ENCODE measurements around the gene NOTCH2. TPM values are rescaled to one million over a fixed set of nuclear protein-coding genes. Genes with fewer than 3 reads are reported as not detected.

NOTCH2 gene
- total RNA-seq, 1 donor, result 330 TPM

GRCh38 chr1:119968601-119969000 lies 100.9 kb downstream of the NOTCH2 start:
- no peak for DNase-seq (ENCODE audit: insufficient read length, low spot score, missing footprints)
- peaks cover 31% of the 10 kb centered on the region for H3K4me1 ChIP-seq (ENCODE audit: insufficient read depth, low read length)
- no peak overlapping the region for H2AFZ ChIP-seq (ENCODE audit: low read length)
- no peak overlapping the region for H3K4me3 ChIP-seq (ENCODE audit: insufficient read depth, low read length)
- peaks cover 77% of the 10 kb centered on the region for H3K79me2 ChIP-seq (ENCODE audit: insufficient read depth, low read length)
- peaks cover 87% of the 10 kb centered on the region for H3K36me3 ChIP-seq (ENCODE audit: insufficient read depth, low read length)
- H3K27me3 ChIP-seq (ENCODE audit: insufficient read depth, low read length), result no peaks in the 10 kb centered on the region
- H3K9me3 ChIP-seq (ENCODE audit: low read depth, low read length), result no peaks in the 10 kb centered on the region
- no peak overlapping the region for H3K4me2 ChIP-seq (ENCODE audit: insufficient read depth, low read length)
- no peak for TF ChIP-seq CTCF (IDR thresholded peaks at IDR 0.05; ENCODE audit: extremely low read depth, low read depth, low read length)
- peaks cover 40% of the 10 kb centered on the region for H4K20me1 ChIP-seq (ENCODE audit: insufficient read depth, low read length)
- H3K27ac ChIP-seq (ENCODE audit: low read depth, low read length), result peak overlapping the region; percentile 26

GRCh38 chr1:119968068-119968492 lies 101.4 kb downstream of the NOTCH2 start:
- Histone ChIP-seq H4K20me1 (ENCODE audit: insufficient read depth, low read length) (peaks cover 36% of the 10 kb centered on the region), H2AFZ (ENCODE audit: low read length) (no peak overlapping the region), H3K4me3 (ENCODE audit: insufficient read depth, low read length) (no peak overlapping the region), H3K4me2 (ENCODE audit: insufficient read depth, low read length) (no peak overlapping the region), H3K4me1 (ENCODE audit: insufficient read depth, low read length) (peaks cover 31% of the 10 kb centered on the region), H3K79me2 (ENCODE audit: insufficient read depth, low read length) (peaks cover 77% of the 10 kb centered on the region), H3K9me3 (ENCODE audit: low read depth, low read length) (no peaks in the 10 kb centered on the region), H3K36me3 (ENCODE audit: insufficient read depth, low read length) (peaks cover 88% of the 10 kb centered on the region), H3K27me3 (ENCODE audit: insufficient read depth, low read length) (no peaks in the 10 kb centered on the region), H3K27ac (ENCODE audit: low read depth, low read length) (peak overlapping the region; percentile 26)
- TF ChIP-seq CTCF (IDR thresholded peaks at IDR 0.05; ENCODE audit: extremely low read depth, low read depth, low read length), result peak; percentile 89
- DNase-seq (ENCODE audit: insufficient read length, low spot score, missing footprints), result no peak

GRCh38 chr1:119966681-119967080 lies 102.8 kb downstream of the NOTCH2 start:
- H3K4me1 ChIP-seq (ENCODE audit: insufficient read depth, low read length), result peaks cover 35% of the 10 kb centered on the region
- peak overlapping the region; percentile 84 for H3K27ac ChIP-seq (ENCODE audit: low read depth, low read length)
- no peaks in the 10 kb centered on the region for H3K27me3 ChIP-seq (ENCODE audit: insufficient read depth, low read length)
- no peak overlapping the region for H3K4me2 ChIP-seq (ENCODE audit: insufficient read depth, low read length)
- peaks cover 31% of the 10 kb centered on the region for H4K20me1 ChIP-seq (ENCODE audit: insufficient read depth, low read length)
- H3K36me3 ChIP-seq (ENCODE audit: insufficient read depth, low read length), result peaks cover 97% of the 10 kb centered on the region
- H3K9me3 ChIP-seq (ENCODE audit: low read depth, low read length), result no peaks in the 10 kb centered on the region
- H3K4me3 ChIP-seq (ENCODE audit: insufficient read depth, low read length), result no peak overlapping the region
- no peak for DNase-seq (ENCODE audit: insufficient read length, low spot score, missing footprints)
- no peak for TF ChIP-seq CTCF (IDR thresholded peaks at IDR 0.05; ENCODE audit: extremely low read depth, low read depth, low read length)
- H3K79me2 ChIP-seq (ENCODE audit: insufficient read depth, low read length), result peaks cover 76% of the 10 kb centered on the region
- no peak overlapping the region for H2AFZ ChIP-seq (ENCODE audit: low read length)

GRCh38 chr1:119966020-119966419 lies 103.4 kb downstream of the NOTCH2 start:
- Histone ChIP-seq H4K20me1 (ENCODE audit: insufficient read depth, low read length) (peaks cover 26% of the 10 kb centered on the region), H3K36me3 (ENCODE audit: insufficient read depth, low read length) (peaks cover 94% of the 10 kb centered on the region), H3K9me3 (ENCODE audit: low read depth, low read length) (no peaks in the 10 kb centered on the region), H3K4me2 (ENCODE audit: insufficient read depth, low read length) (no peak overlapping the region), H3K27me3 (ENCODE audit: insufficient read depth, low read length) (no peaks in the 10 kb centered on the region), H3K4me3 (ENCODE audit: insufficient read depth, low read length) (no peak overlapping the region), H3K27ac (ENCODE audit: low read depth, low read length) (peak overlapping the region; percentile 84), H3K79me2 (ENCODE audit: insufficient read depth, low read length) (peaks cover 76% of the 10 kb centered on the region), H3K4me1 (ENCODE audit: insufficient read depth, low read length) (peaks cover 42% of the 10 kb centered on the region), H2AFZ (ENCODE audit: low read length) (no peak overlapping the region)
- DNase-seq (ENCODE audit: insufficient read length, low spot score, missing footprints), result peak; percentile 52
- TF ChIP-seq CTCF (IDR thresholded peaks at IDR 0.05; ENCODE audit: extremely low read depth, low read depth, low read length), result no peak

All from osteoblast (primary cell).